ENCODE data around the gene DENND1A.
"Not testable (repeated sequence)": the region's sequence is repeated elsewhere in the genome, so short reads cannot be mapped to it uniquely, and the experiment has no call there.

DENND1A gene

DNA sequence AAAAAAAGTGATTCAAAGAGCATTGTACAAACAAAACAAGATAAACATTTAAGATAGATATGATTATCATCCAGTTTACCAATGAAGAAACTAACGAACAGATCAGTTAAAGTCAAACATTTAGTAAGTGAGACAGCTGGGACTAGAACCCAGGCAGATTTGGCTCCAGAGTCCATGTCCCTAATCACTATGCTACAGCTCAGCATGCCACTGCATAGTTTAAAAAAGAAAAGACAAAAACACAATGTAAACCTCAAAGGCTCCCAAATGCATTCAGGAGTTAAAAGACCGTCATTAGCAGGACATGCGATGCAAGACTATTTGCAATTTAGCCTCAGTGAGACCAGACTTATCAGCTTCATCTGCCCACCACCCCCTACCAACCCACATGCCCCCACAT is 36.8 kb downstream of the DENND1A start:
- no peaks in the 10 kb centered on the region for H3K27me3 ChIP-seq (ENCODE audit: control insufficient read depth, insufficient read depth, low read length, poor library complexity, severe bottlenecking)
- peaks cover 17% of the 10 kb centered on the region for H3K4me1 ChIP-seq (ENCODE audit: control insufficient read depth, insufficient read depth, low read length)
- no peaks in the 10 kb centered on the region for H3K9me3 ChIP-seq (ENCODE audit: control insufficient read depth, low read length)
- H3K4me3 ChIP-seq (ENCODE audit: insufficient read depth, low read depth, low read length): no peak overlapping the region
- H3K27ac ChIP-seq (ENCODE audit: insufficient read depth, low read depth, low read length, poor library complexity, severe bottlenecking): no peak overlapping the region
- no peaks in the 10 kb centered on the region for H3K36me3 ChIP-seq (ENCODE audit: control insufficient read depth, insufficient read depth, low read length)
- 31 to 37% methylated on average over 3 of the region's 3 CpGs for WGBS, 2 experiments

DNA sequence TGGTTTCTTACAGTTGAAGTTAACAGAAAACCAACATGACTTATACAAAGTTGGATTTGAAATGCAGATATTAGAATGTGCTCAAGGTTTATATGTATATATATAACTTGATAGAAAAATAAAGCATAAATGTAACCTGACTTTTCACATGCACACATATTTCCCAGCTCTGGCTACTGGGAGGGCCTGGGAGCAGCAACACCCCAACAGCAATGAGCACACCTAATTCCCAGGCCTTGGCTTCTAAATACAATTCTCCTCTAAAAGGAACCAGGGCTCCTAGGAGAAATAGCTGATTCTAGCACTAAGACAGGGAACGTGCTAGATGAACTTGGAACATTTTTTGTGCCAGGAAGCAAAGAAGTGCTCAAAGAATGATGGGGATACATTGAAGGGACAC is 42.1 kb downstream of the DENND1A start:
- Histone ChIP-seq H3K9me3 (ENCODE audit: control insufficient read depth, low read length) (no peaks in the 10 kb centered on the region), H3K4me1 (ENCODE audit: control insufficient read depth, insufficient read depth, low read length) (peaks cover 2% of the 10 kb centered on the region), H3K4me3 (ENCODE audit: insufficient read depth, low read depth, low read length) (no peak overlapping the region), H3K27ac (ENCODE audit: insufficient read depth, low read depth, low read length, poor library complexity, severe bottlenecking) (no peak overlapping the region), H3K27me3 (ENCODE audit: control insufficient read depth, insufficient read depth, low read length, poor library complexity, severe bottlenecking) (no peaks in the 10 kb centered on the region), H3K36me3 (ENCODE audit: control insufficient read depth, insufficient read depth, low read length) (no peaks in the 10 kb centered on the region)
- WGBS, 2 experiments: 94 to 98% methylated on average over 1 of the region's 1 CpG

DNA sequence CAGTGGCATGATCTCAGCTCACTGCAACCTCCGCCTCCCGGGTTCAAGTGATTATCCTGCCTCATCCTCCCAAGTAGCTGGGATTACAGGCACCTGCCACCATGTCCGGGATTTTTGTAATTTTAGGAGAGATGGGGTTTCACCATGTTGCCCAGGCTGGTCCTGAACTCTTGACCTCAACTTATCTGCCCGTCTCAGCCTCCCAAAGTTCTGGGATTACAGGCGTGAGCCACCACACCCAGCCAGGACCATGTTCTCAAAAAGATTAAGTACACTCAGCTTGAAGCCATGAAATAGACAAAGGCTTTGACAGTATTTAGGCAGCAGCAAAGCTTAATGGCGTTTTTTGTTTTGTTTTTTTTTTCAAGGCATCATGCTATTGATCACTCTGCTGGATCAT is 44.1 kb downstream of the DENND1A start:
- H3K9me3 ChIP-seq (ENCODE audit: control insufficient read depth, low read length); H3K4me1 ChIP-seq (ENCODE audit: control insufficient read depth, insufficient read depth, low read length); H3K36me3 ChIP-seq (ENCODE audit: control insufficient read depth, insufficient read depth, low read length); H3K27ac ChIP-seq (ENCODE audit: insufficient read depth, low read depth, low read length, poor library complexity, severe bottlenecking); H3K27me3 ChIP-seq (ENCODE audit: control insufficient read depth, insufficient read depth, low read length, poor library complexity, severe bottlenecking); H3K4me3 ChIP-seq (ENCODE audit: insufficient read depth, low read depth, low read length): not testable (repeated sequence)
- WGBS, 2 experiments: 92 to 94% methylated on average over 6 of the region's 6 CpGs

DNA sequence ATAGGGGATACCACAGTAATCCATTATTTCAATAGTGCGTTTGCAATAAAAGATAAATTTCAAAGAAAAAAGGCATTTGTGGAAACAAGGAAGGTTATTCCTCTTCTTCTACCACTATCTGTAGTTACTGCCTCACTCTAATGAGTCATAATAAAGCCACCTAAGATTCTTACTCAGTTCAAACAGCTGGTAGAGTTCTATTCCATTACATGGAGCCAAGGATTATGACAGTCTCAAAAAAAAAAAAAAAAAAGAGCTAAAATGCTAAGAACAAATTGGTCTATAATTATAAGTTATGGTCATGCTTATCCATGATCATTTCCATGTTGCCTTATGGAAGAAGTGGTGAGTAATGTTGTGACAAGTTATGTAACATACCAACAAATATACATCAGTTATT is 46.3 kb downstream of the DENND1A start:
- WGBS, 2 experiments: 100% methylated on average over 1 of the region's 1 CpG; no CpG with 5 or more reads in 1 of the 2 experiments

DNA sequence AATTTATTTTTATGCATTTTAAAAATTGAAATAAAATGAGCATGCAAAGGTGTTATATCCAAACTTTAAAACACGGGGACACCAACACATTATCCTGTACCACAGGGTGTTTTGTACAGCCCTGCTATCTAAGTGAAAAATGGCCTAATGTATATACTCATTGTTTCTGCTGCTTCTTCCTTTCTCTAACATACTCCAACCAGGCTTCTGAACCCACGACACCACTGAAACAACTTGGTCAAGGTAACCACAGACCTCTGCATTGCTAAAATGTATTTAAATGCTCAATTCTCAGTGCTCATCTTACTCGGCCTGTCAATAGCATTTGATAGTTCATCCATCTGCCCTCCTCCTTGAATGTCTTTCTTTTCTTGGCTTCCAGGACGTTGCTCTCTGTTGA is 48.3 kb downstream of the DENND1A start:
- Histone ChIP-seq H3K27me3 (ENCODE audit: control insufficient read depth, insufficient read depth, low read length, poor library complexity, severe bottlenecking) (no peaks in the 10 kb centered on the region), H3K9me3 (ENCODE audit: control insufficient read depth, low read length) (no peaks in the 10 kb centered on the region), H3K4me1 (ENCODE audit: control insufficient read depth, insufficient read depth, low read length) (no peaks in the 10 kb centered on the region), H3K27ac (ENCODE audit: insufficient read depth, low read depth, low read length, poor library complexity, severe bottlenecking) (no peak overlapping the region), H3K36me3 (ENCODE audit: control insufficient read depth, insufficient read depth, low read length) (no peaks in the 10 kb centered on the region), H3K4me3 (ENCODE audit: insufficient read depth, low read depth, low read length) (no peak overlapping the region)
- WGBS, 2 experiments: 86 to 87% methylated on average over 4 of the region's 4 CpGs

More for the DNA sequence above, 46.3 kb downstream of the DENND1A start:
- H3K4me3 ChIP-seq (ENCODE audit: insufficient read depth, low read depth, low read length): no peak overlapping the region
- no peak overlapping the region for H3K27ac ChIP-seq (ENCODE audit: insufficient read depth, low read depth, low read length, poor library complexity, severe bottlenecking)
- no peaks in the 10 kb centered on the region for H3K27me3 ChIP-seq (ENCODE audit: control insufficient read depth, insufficient read depth, low read length, poor library complexity, severe bottlenecking)
- no peaks in the 10 kb centered on the region for H3K36me3 ChIP-seq (ENCODE audit: control insufficient read depth, insufficient read depth, low read length)
- H3K9me3 ChIP-seq (ENCODE audit: control insufficient read depth, low read length): no peaks in the 10 kb centered on the region
- H3K4me1 ChIP-seq (ENCODE audit: control insufficient read depth, insufficient read depth, low read length): no peaks in the 10 kb centered on the region

DNA sequence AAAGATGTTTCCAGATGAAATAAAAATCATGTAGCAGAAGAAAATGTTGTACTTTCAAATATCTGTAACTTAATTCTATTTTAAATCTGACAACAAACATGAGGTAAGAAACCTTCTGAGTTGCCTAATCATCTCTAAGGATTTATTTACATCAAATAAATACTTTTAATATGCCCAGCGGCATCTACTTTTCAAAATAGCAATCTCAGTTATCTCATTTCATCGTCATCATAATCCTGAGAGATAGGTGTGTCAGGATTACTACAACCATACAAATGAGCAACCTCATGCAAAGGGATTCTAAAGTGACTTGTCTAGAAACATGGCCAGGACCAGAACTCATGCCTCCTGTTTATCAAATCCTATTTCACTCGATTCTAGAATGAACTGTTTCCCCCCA is 49.5 kb downstream of the DENND1A start:
- no peaks in the 10 kb centered on the region for H3K27me3 ChIP-seq (ENCODE audit: control insufficient read depth, insufficient read depth, low read length, poor library complexity, severe bottlenecking)
- no peaks in the 10 kb centered on the region for H3K9me3 ChIP-seq (ENCODE audit: control insufficient read depth, low read length)
- H3K36me3 ChIP-seq (ENCODE audit: control insufficient read depth, insufficient read depth, low read length): no peaks in the 10 kb centered on the region
- H3K27ac ChIP-seq (ENCODE audit: insufficient read depth, low read depth, low read length, poor library complexity, severe bottlenecking): no peak overlapping the region
- H3K4me3 ChIP-seq (ENCODE audit: insufficient read depth, low read depth, low read length): no peak overlapping the region
- WGBS, 2 experiments: 90 to 96% methylated on average over 3 of the region's 3 CpGs
- H3K4me1 ChIP-seq (ENCODE audit: control insufficient read depth, insufficient read depth, low read length): no peaks in the 10 kb centered on the region

DNA sequence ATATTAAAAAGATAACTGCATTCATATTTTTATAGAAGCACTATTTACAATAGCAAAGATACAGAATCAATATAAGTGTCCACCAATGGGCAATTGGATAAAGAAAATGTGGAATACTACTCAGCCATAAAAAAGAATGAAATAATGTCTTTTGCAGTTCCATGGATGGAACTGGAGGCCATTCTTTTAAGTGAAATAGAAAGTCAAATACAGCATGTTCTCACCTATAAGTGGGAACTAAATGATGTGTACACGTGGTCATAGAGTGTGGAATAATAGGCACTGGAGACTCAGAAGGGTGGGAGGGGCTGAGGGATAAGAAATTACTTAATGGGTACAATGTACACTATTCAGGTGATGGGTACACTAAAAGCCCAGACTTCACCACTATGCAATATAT is 53.2 kb downstream of the DENND1A start:
- 100% methylated on average over 1 of the region's 1 CpG for WGBS, 2 experiments
- Histone ChIP-seq H3K27ac (ENCODE audit: insufficient read depth, low read depth, low read length, poor library complexity, severe bottlenecking) (no peak overlapping the region), H3K4me3 (ENCODE audit: insufficient read depth, low read depth, low read length) (no peak overlapping the region), H3K4me1 (ENCODE audit: control insufficient read depth, insufficient read depth, low read length) (peaks cover 5% of the 10 kb centered on the region), H3K36me3 (ENCODE audit: control insufficient read depth, insufficient read depth, low read length) (no peaks in the 10 kb centered on the region), H3K9me3 (ENCODE audit: control insufficient read depth, low read length) (no peaks in the 10 kb centered on the region), H3K27me3 (ENCODE audit: control insufficient read depth, insufficient read depth, low read length, poor library complexity, severe bottlenecking) (peaks cover 6% of the 10 kb centered on the region)

DNA sequence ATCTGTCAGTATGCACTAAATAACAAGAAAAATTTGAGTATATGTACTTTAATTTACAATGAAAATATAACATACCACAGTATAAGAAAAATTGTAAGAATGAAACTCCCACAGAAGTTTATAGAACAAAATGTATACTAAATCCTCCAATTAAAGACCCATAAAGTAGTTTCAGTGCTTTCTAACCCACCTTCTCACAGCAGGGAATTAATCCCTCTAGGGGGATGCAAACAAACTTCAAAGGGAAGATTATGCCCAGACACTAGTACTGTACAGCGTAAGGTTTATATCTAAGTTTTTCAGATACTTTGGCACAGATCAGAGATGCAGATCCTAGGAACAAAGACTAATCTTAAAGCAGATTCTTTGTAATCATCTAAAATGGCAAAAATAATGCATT is 57.2 kb downstream of the DENND1A start:
- peaks cover 32% of the 10 kb centered on the region for H3K27me3 ChIP-seq (ENCODE audit: control insufficient read depth, insufficient read depth, low read length, poor library complexity, severe bottlenecking)
- WGBS, 2 experiments: 80 to 100% methylated on average over 1 of the region's 1 CpG
- H3K36me3 ChIP-seq (ENCODE audit: control insufficient read depth, insufficient read depth, low read length): no peaks in the 10 kb centered on the region
- peaks cover 5% of the 10 kb centered on the region for H3K4me1 ChIP-seq (ENCODE audit: control insufficient read depth, insufficient read depth, low read length)
- H3K27ac ChIP-seq (ENCODE audit: insufficient read depth, low read depth, low read length, poor library complexity, severe bottlenecking): no peak overlapping the region
- H3K9me3 ChIP-seq (ENCODE audit: control insufficient read depth, low read length): no peaks in the 10 kb centered on the region
- H3K4me3 ChIP-seq (ENCODE audit: insufficient read depth, low read depth, low read length): no peak overlapping the region

DNA sequence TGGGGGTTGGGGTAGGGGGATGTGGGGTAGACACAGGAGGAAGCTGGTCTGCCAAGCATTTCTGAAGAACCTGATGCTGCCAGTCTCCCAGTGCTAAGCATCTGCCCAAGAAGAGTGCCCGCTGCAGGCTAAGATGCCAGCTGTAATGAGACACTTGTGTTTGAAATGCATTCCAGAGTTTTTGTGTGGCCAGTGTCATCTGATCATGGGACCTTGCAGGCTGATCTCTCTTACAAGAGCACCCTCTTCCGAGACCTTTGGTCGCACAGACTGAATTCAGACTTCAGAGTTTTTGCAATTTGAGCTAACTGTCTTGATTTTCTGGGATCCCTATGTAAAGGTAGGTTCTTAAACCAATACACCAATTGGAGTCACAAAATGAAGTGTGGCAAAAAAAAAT is 58.1 kb downstream of the DENND1A start:
- Histone ChIP-seq H3K27ac (ENCODE audit: insufficient read depth, low read depth, low read length, poor library complexity, severe bottlenecking) (no peak overlapping the region), H3K27me3 (ENCODE audit: control insufficient read depth, insufficient read depth, low read length, poor library complexity, severe bottlenecking) (peaks cover 41% of the 10 kb centered on the region), H3K4me3 (ENCODE audit: insufficient read depth, low read depth, low read length) (no peak overlapping the region), H3K9me3 (ENCODE audit: control insufficient read depth, low read length) (no peaks in the 10 kb centered on the region), H3K4me1 (ENCODE audit: control insufficient read depth, insufficient read depth, low read length) (peaks cover 5% of the 10 kb centered on the region), H3K36me3 (ENCODE audit: control insufficient read depth, insufficient read depth, low read length) (no peaks in the 10 kb centered on the region)
- 72 to 78% methylated on average over 3 of the region's 3 CpGs for WGBS, 2 experiments

DNA sequence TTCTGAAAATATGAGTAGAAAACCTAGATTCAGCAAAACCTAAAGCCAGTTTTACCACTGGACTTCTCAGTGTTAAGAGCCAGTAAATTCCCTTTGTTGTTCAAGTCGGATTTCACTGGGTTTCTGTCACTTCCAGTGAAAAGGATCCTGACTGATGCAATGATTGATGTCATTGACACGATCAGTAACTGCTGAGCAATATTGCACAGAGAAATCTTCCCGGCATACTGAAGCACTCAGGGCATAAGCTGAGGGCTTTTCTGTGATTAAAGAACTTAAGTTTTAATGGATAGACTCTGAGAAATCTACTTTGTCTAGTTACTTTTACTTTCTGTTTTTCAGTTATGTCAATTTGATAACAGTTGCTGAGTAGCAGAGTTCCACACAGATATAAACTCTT is 61.9 kb downstream of the DENND1A start:
- H3K36me3 ChIP-seq (ENCODE audit: control insufficient read depth, insufficient read depth, low read length): no peaks in the 10 kb centered on the region
- no peaks in the 10 kb centered on the region for H3K9me3 ChIP-seq (ENCODE audit: control insufficient read depth, low read length)
- no peak overlapping the region for H3K27ac ChIP-seq (ENCODE audit: insufficient read depth, low read depth, low read length, poor library complexity, severe bottlenecking)
- 63 to 64% methylated on average over 3 of the region's 3 CpGs for WGBS, 2 experiments
- H3K4me3 ChIP-seq (ENCODE audit: insufficient read depth, low read depth, low read length): no peak overlapping the region
- peaks cover 77% of the 10 kb centered on the region for H3K27me3 ChIP-seq (ENCODE audit: control insufficient read depth, insufficient read depth, low read length, poor library complexity, severe bottlenecking)
- peaks cover 11% of the 10 kb centered on the region for H3K4me1 ChIP-seq (ENCODE audit: control insufficient read depth, insufficient read depth, low read length)

DNA sequence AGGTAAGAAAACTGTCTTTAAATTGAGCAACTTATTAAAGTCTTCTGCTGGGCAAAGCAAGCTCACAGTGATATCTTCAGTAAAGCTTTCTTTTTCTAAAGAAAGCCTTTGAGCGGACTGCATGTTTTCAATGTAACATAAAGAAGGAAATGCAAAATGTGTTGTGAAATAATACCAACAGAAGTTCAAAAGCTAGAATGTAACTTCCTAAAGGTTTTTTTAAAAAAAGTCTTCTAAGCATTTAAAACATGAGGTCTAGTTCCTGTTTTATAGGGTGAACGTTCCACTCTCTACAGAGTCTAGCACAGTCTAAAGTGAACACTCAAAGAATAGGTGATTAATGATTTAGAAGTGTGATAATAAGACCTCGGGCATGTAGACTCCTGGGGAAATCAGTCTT is 62.9 kb downstream of the DENND1A start:
- Histone ChIP-seq H3K36me3 (ENCODE audit: control insufficient read depth, insufficient read depth, low read length) (no peaks in the 10 kb centered on the region), H3K27me3 (ENCODE audit: control insufficient read depth, insufficient read depth, low read length, poor library complexity, severe bottlenecking) (peaks cover 83% of the 10 kb centered on the region), H3K4me1 (ENCODE audit: control insufficient read depth, insufficient read depth, low read length) (peaks cover 9% of the 10 kb centered on the region), H3K4me3 (ENCODE audit: insufficient read depth, low read depth, low read length) (no peak overlapping the region), H3K27ac (ENCODE audit: insufficient read depth, low read depth, low read length, poor library complexity, severe bottlenecking) (no peak overlapping the region), H3K9me3 (ENCODE audit: control insufficient read depth, low read length) (no peaks in the 10 kb centered on the region)
- 94 to 100% methylated on average over 1 to 3 of the region's 3 CpGs for WGBS, 2 experiments

All from ectodermal cell (in vitro differentiated cells).